ENCODE data around the gene SLC24A4.

DNA sequence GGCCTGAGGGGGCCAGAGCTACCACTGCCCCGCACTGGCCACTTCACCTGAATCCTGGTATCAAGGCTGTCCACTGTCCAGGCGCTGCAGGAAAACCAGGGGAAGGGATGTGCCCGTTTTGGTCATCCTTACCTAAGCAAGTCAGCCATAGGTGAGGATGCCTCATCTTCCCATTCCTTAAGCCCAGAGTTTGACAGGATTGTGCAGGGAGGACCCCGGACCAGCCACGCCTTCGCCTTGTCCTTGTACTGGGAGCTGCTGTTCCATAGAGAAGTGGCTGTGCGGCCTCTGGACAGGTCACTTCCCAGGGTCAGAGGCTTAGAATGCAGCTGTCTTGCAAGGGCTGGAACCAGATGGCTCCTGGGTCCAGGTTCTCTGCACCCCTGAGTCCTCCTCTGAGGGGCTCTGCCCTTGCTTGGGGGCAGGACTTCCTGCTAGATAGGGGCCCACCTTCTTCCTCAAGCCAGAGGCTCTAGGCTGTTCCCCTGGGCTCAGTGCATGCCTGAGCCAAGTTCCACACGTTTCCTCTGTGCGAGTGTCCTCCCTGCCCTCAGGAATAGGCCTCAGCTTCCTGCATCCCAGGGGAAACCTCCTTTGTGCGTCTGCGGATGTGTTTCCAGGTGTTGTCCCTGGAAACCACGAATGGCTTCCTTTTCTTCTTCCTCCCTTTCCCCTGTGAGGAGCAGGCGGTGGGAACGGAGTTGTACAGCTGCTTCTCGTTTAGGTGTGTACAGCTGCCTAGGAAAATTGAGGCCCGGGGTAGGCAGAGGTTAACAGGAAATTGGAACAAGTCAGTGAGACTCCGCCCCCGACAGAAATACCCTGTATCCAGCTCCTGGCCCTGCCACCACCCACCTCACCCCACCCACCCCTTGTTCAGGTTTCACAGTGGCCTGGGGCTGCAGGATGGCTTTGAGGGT lies 136.3 kb downstream of the SLC24A4 start:
- TF ChIP-seq, protein P1, sequence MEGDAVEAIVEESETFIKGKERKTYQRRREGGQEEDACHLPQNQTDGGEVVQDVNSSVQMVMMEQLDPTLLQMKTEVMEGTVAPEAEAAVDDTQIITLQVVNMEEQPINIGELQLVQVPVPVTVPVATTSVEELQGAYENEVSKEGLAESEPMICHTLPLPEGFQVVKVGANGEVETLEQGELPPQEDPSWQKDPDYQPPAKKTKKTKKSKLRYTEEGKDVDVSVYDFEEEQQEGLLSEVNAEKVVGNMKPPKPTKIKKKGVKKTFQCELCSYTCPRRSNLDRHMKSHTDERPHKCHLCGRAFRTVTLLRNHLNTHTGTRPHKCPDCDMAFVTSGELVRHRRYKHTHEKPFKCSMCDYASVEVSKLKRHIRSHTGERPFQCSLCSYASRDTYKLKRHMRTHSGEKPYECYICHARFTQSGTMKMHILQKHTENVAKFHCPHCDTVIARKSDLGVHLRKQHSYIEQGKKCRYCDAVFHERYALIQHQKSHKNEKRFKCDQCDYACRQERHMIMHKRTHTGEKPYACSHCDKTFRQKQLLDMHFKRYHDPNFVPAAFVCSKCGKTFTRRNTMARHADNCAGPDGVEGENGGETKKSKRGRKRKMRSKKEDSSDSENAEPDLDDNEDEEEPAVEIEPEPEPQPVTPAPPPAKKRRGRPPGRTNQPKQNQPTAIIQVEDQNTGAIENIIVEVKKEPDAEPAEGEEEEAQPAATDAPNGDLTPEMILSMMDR (IDR thresholded peaks at IDR 0.05; ENCODE audit: insufficient read depth, low read length, poor library complexity, severe bottlenecking): no peak
- TF ChIP-seq EZH2phosphoT487 (conservative IDR thresholded peaks at IDR 0.05; ENCODE audit: low read length): no peak
